ACC112 (cell line): Measurements from ENCODE around the gene PPP1R12C.

Experiments
- H2AFZ ChIP-seq: fragments of 200-600 bp; sonication (generic); one replicate; pipeline ENCODE4 v1.6.0; 2017; ENCODE audit warnings: antibody characterized with exemption, low read length; ENCODE audit not compliant: unreplicated experiment
- H3K27ac ChIP-seq: fragments of 200-600 bp; sonication (generic); 2 replicates; pipeline ENCODE4 v1.5.1; 2014; ENCODE audit warnings: low read depth, mild to moderate bottlenecking, antibody characterized with exemption, low read length, moderate library complexity
- H3K27me3 ChIP-seq: fragments of 200-600 bp; sonication (generic); 2 replicates; pipeline ENCODE4 v1.6.1; 2014; ENCODE audit warnings: mild to moderate bottlenecking, antibody characterized with exemption, low read length, moderate library complexity, mixed read lengths; ENCODE audit not compliant: insufficient read depth
- H3K36me3 ChIP-seq: fragments of 200-600 bp; sonication (generic); 2 replicates; pipeline ENCODE4 v1.6.1; 2016; ENCODE audit warnings: mild to moderate bottlenecking, antibody characterized with exemption, low read length, moderate library complexity, mixed read lengths; ENCODE audit not compliant: insufficient read depth
- H3K4me1 ChIP-seq: fragments of 200-600 bp; sonication (generic); one replicate; pipeline ENCODE4 v1.6.1; 2016; ENCODE audit warnings: low read length, mixed read lengths; ENCODE audit not compliant: insufficient read depth, unreplicated experiment, control insufficient read depth
- H3K4me3 ChIP-seq: fragments of 200-600 bp; sonication (generic); 2 replicates; pipeline ENCODE4 v1.5.1; 2014; ENCODE audit warnings: mild to moderate bottlenecking, low read depth, low read length
- H3K79me2 ChIP-seq: fragments of 200-600 bp; sonication (generic); one replicate; pipeline ENCODE4 v1.6.0; 2016; ENCODE audit warnings: low read length; ENCODE audit not compliant: control insufficient read depth, unreplicated experiment, insufficient read depth

PPP1R12C gene

DNA sequence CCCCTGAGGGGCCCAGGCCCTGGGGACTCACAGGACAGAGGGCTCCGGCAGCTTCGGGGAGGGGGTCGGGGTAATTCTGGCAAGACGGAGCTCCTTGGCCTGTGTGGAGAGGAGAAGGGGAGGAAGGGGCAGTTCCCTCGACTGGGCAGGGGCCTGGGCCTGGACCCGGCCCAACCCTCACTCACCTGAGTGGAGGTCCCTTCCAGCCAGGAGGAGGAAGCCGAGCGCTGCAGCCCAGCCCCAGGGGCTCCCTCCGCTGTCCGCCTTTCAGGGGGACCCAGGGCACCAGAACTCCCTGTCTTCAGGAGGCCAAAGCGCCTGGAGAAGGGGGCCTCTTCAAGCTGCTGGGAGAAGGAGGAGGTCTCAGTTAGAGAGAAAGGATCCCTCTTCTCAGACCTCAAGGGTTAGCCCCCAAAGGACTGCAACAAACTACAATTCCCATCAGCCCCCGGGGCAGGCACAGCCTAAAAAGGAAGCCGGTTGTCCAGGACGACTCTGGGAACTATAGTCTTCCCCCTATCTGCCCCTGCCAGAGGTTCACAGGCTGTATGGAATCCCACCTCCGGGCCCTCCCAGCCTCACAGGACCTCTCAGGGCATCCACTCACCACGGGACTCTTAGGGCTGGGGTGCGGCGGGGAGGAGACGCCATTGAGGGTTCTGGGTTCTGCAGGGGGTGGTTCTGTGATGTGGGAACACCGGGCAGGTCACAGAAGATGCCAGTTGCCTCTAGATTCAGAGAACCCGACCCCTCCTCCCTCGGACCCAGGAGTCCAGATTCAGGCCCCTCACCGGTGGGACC lies 22.0 kb downstream of the PPP1R12C start:
- Histone ChIP-seq H3K4me1 (no peaks in the 10 kb centered on the region), H3K27ac (no peak overlapping the region), H3K27me3 (no peaks in the 10 kb centered on the region), H3K4me3 (no peak overlapping the region), H2AFZ (no peak overlapping the region), H3K36me3 (no peaks in the 10 kb centered on the region), H3K79me2 (no peaks in the 10 kb centered on the region)

GRCh38 chr19:55094456-55095259 lies 22.8 kb downstream of the PPP1R12C start:
- no peaks in the 10 kb centered on the region for H3K4me1 ChIP-seq

GRCh38 chr19:55092423-55093318 lies 24.8 kb downstream of the PPP1R12C start:
- Histone ChIP-seq H3K79me2 (no peaks in the 10 kb centered on the region), H3K27ac (no peak overlapping the region), H3K4me3 (no peak overlapping the region), H2AFZ (no peak overlapping the region), H3K36me3 (no peaks in the 10 kb centered on the region), H3K27me3 (no peaks in the 10 kb centered on the region), H3K4me1 (peaks cover 2% of the 10 kb centered on the region)

More at GRCh38 chr19:55094456-55095259, 22.8 kb downstream of the PPP1R12C start:
- H3K36me3 ChIP-seq: no peaks in the 10 kb centered on the region
- no peaks in the 10 kb centered on the region for H3K79me2 ChIP-seq
- H3K4me3 ChIP-seq: no peak overlapping the region
- no peak overlapping the region for H2AFZ ChIP-seq
- no peak overlapping the region for H3K27ac ChIP-seq
- H3K27me3 ChIP-seq: no peaks in the 10 kb centered on the region

GRCh38 chr19:55091955-55092354 lies 25.5 kb downstream of the PPP1R12C start:
- H3K36me3 ChIP-seq: no peaks in the 10 kb centered on the region
- no peaks in the 10 kb centered on the region for H3K79me2 ChIP-seq
- no peak overlapping the region for H2AFZ ChIP-seq
- no peak overlapping the region for H3K27ac ChIP-seq
- peaks cover 4% of the 10 kb centered on the region for H3K4me1 ChIP-seq
- H3K4me3 ChIP-seq: no peak overlapping the region
- no peaks in the 10 kb centered on the region for H3K27me3 ChIP-seq

DNA sequence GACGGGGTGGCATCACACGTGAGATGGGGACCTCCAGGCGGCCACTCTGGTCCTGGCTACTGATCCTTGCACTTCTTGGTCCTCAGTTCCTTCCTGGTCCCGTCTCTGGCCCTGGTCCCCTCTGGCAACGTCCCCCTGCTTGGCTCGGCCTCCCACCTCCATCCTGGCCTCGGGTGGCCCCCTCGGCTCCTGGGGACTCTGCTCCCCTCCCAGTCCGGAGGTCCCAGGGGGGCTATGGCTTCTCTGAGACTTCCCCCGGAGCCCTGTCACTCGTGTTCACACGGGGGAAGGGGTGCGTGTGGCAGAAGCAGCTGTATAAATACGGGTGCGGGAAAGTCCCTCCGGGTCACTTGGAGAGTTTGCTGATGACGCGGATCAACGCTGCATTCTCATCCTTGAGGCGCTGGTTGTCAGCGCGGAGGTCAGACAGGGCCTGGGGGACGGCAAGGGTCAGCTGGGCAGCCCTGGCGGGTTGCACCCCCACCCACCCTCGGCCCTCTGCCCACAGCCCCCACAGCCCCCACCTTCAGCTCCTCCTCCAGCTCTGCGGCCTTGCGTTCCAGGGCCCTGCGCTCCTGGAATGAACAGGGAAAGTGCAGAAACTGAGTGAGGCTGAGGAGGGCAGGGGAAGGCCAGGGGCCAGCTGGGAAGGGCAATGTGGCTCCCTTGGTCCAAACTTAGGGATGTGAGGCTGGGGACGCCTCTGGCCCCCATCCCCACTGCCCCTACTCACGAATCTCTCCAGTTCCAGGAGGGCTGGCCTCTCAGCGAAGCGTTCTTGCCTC lies 26.1 kb downstream of the PPP1R12C start:
- H2AFZ ChIP-seq: no peak overlapping the region
- no peaks in the 10 kb centered on the region for H3K36me3 ChIP-seq
- H3K27me3 ChIP-seq: peaks cover 1% of the 10 kb centered on the region; the same call in 1 of the 2 replicates
- no peaks in the 10 kb centered on the region for H3K79me2 ChIP-seq
- H3K4me1 ChIP-seq: peaks cover 4% of the 10 kb centered on the region
- no peak overlapping the region for H3K4me3 ChIP-seq
- no peak overlapping the region for H3K27ac ChIP-seq

- Histone ChIP-seq H3K27ac (no peak overlapping the region), H3K36me3 (no peaks in the 10 kb centered on the region), H3K4me1 (peaks cover 4% of the 10 kb centered on the region), H2AFZ (no peak overlapping the region), H3K79me2 (no peaks in the 10 kb centered on the region), H3K27me3 (peaks cover 7% of the 10 kb centered on the region; the same call in 1 of the 2 replicates), H3K4me3 (no peak overlapping the region)
These were observed 26.9 kb downstream of the PPP1R12C start for GRCh38 chr19:55090564-55090963.

DNA sequence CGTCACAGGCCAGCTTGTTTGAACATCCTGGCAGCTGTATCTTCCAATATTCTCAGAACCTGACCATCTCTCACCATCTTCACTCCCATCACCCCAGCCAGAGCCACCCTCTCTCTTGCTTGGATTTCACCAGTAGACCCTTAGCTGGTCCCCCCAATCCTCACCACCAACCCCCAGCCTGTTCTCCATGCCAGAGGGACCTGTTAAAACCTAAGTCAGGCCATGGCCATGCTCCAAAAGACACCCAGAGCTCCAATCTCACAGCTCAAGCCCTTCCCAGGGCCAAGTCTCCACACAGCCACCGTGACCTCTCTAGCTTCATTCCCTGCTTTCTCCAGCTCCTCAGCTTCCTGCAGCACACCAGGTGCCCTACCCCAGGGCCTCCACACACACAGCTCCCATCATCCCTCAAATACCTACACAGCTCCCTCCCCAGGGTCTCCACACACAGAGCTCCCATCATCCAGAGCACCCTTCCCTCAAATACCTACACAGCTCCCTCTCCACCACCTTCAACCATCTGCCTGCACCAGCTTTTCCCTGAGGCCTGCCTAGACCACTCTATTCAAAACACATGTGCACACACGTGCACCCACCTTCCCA lies 28.0 kb downstream of the PPP1R12C start:
- no peaks in the 10 kb centered on the region for H3K36me3 ChIP-seq
- H3K79me2 ChIP-seq: no peaks in the 10 kb centered on the region
- H2AFZ ChIP-seq: no peak overlapping the region
- H3K4me3 ChIP-seq: no peak overlapping the region
- peaks cover 7% of the 10 kb centered on the region; the same call in 1 of the 2 replicates for H3K27me3 ChIP-seq
- H3K27ac ChIP-seq: no peak overlapping the region
- peaks cover 4% of the 10 kb centered on the region for H3K4me1 ChIP-seq

DNA sequence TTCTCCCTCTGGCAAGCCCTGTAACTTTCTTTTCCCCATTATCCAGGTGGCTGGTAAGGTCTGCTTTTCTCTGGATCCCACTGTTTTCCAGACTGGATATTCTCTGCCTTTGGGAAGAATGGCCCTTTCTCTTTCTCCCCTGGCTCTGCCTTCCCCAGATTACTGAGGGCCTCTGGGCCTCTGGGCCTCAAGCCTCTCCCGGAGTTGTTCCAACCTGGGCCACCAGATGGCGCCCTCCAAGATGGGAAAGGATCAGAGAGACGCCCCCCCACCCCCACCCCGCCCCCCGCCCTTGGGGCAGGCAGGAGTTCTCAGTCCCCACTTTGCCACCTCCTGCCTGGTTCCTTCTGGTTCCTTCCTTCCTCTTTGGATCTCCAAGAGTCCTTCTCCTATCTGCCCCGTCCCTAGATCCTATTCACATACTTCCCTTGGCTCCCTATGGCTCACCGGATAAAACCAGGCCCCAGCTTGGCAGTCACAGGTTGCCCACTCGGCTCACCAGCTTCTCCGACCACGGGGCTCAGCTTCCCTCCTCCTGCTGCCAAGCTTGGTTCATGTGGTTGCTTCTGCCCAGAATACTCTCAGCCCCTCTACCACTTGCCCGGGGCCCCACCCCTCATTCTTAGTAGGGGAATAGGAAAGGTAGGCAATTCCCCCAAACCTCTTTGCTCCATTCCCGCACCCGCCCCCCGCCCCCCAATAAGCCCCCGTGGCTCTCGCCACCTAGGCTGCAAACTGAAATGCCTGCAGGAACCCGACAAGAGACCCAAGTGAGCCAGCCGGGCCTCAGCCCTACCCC lies 28.7 kb downstream of the PPP1R12C start:
- Histone ChIP-seq H3K4me3 (no peak overlapping the region), H3K36me3 (no peaks in the 10 kb centered on the region), H3K27ac (no peak overlapping the region)

GRCh38 chr19:55088021-55088451 lies 29.4 kb downstream of the PPP1R12C start:
- Histone ChIP-seq H3K4me3 (no peak overlapping the region), H3K79me2 (no peaks in the 10 kb centered on the region), H3K36me3 (no peaks in the 10 kb centered on the region), H3K27ac (no peak overlapping the region), H3K27me3 (peaks cover 12% of the 10 kb centered on the region), H3K4me1 (peaks cover 4% of the 10 kb centered on the region), H2AFZ (no peak overlapping the region)

More for the DNA sequence above, 28.7 kb downstream of the PPP1R12C start:
- Histone ChIP-seq H3K4me1 (peaks cover 4% of the 10 kb centered on the region), H3K27me3 (peaks cover 7% of the 10 kb centered on the region; the same call in 1 of the 2 replicates), H3K79me2 (no peaks in the 10 kb centered on the region), H2AFZ (no peak overlapping the region)
